Liver (tissue), 9 donors: ENCODE results near the gene SLC49A4. TPM values are rescaled to one million over a fixed set of nuclear protein-coding genes. Genes with fewer than 3 reads are reported as not detected.

Experiments
- DNase-seq: peaks from one replicate; pipeline ENCODE4 v3.0.0-alpha.2; 2017; ENCODE audit warnings: low spot score
- H3K27ac ChIP-seq, 2 donors: one replicate each; pipeline ENCODE4 v1.7.0; 2013; ENCODE audit warnings: inconsistent platforms in 2 of 2, low read length in 2 of 2, control low read depth in 1 of 2, low read depth in 1 of 2, mild to moderate bottlenecking in 1 of 2
- H3K27me3 ChIP-seq, 4 donors: one replicate each; pipeline versions ENCODE4 v1.6.1 to v1.7.0; 2013; ENCODE audit warnings: low read length in 3 of 4, inconsistent platforms in 1 of 4, mild to moderate bottlenecking in 1 of 4, moderate library complexity in 1 of 4; ENCODE audit not compliant: control insufficient read depth in 4 of 4, insufficient read depth in 4 of 4
- H3K36me3 ChIP-seq, 4 donors: one replicate each; pipeline versions ENCODE4 v1.6.1 to v1.7.0; 2013; ENCODE audit warnings: low read length in 3 of 4, mild to moderate bottlenecking in 3 of 4, low read depth in 1 of 4, moderate library complexity in 1 of 4; ENCODE audit not compliant: control insufficient read depth in 4 of 4, insufficient read depth in 3 of 4
- H3K4me1 ChIP-seq, 4 donors: one replicate each; pipeline versions ENCODE4 v1.6.1 to v1.7.0; 2013; ENCODE audit warnings: low read length in 3 of 4, mild to moderate bottlenecking in 3 of 4, moderate library complexity in 1 of 4; ENCODE audit not compliant: control insufficient read depth in 4 of 4, insufficient read depth in 4 of 4
- H3K4me3 ChIP-seq, 3 donors: one replicate each; pipeline versions ENCODE4 v1.6.1 to v1.7.0; 2013; ENCODE audit warnings: low read length in 3 of 3, control low read depth in 1 of 3, low read depth in 1 of 3, mild to moderate bottlenecking in 1 of 3
- H3K9ac ChIP-seq, 2 donors: one replicate each; pipeline ENCODE4 v1.7.0; 2013; ENCODE audit warnings: low read length in 2 of 2, mild to moderate bottlenecking in 2 of 2, moderate library complexity in 2 of 2, control low read depth in 1 of 2, low read depth in 1 of 2
- H3K9me3 ChIP-seq, 4 donors: one replicate each; pipeline versions ENCODE4 v1.6.1 to v1.7.0; 2013; ENCODE audit warnings: low read length in 3 of 4; ENCODE audit not compliant: control insufficient read depth in 4 of 4
- ATF3 ChIP-seq: IDR thresholded peaks from 2 replicates; pipeline ENCODE4 v1.6.1; 2016; ENCODE audit warnings: antibody characterized with exemption
- FOXA1 ChIP-seq: IDR thresholded peaks from 2 replicates; pipeline ENCODE4 v1.6.1; 2016; ENCODE audit warnings: antibody characterized with exemption
- FOXA2 ChIP-seq: IDR thresholded peaks from 2 replicates; pipeline ENCODE4 v1.6.1; 2016; ENCODE audit warnings: antibody characterized with exemption
- GABPA ChIP-seq, 2 donors: IDR thresholded peaks in 1 of 2; conservative IDR thresholded peaks in 1 of 2; 2 replicates each; pipeline ENCODE4 v1.6.1; 2016; ENCODE audit warnings: antibody characterized with exemption in 2 of 2, mild to moderate bottlenecking in 1 of 2, moderate library complexity in 1 of 2
- HNF4A ChIP-seq, 2 donors: conservative IDR thresholded peaks; 2 replicates each; pipeline ENCODE4 v1.6.1; 2016; ENCODE audit warnings: antibody characterized with exemption in 2 of 2, mild to moderate bottlenecking in 2 of 2
- HNF4G ChIP-seq: IDR thresholded peaks from 2 replicates; pipeline ENCODE4 v1.6.1; 2016; ENCODE audit warnings: antibody characterized with exemption
- JUND ChIP-seq, 2 donors: IDR thresholded peaks; 2 replicates each; pipeline ENCODE4 v1.6.1; 2016; ENCODE audit warnings: antibody characterized with exemption in 2 of 2
- MAX ChIP-seq: IDR thresholded peaks from 2 replicates; pipeline ENCODE4 v1.6.1; 2016; ENCODE audit warnings: antibody characterized with exemption
- NR2F2 ChIP-seq: IDR thresholded peaks from 2 replicates; pipeline ENCODE4 v1.6.1; 2016; ENCODE audit warnings: antibody characterized with exemption
- RAD21 ChIP-seq, 2 donors: IDR thresholded peaks; 2 replicates each; pipeline ENCODE4 v1.6.1; 2016; ENCODE audit warnings: antibody characterized with exemption in 2 of 2, mild to moderate bottlenecking in 2 of 2
- REST ChIP-seq: IDR thresholded peaks from 2 replicates; pipeline ENCODE4 v1.6.1; 2016; ENCODE audit warnings: antibody characterized with exemption, mild to moderate bottlenecking
- RXRA ChIP-seq, 2 donors: IDR thresholded peaks; 2 replicates each; pipeline ENCODE4 v1.6.1; 2017 to 2018; ENCODE audit warnings: antibody characterized with exemption in 2 of 2, mild to moderate bottlenecking in 1 of 2
- SP1 ChIP-seq: IDR thresholded peaks from 2 replicates; pipeline ENCODE4 v1.6.1; 2018; ENCODE audit warnings: antibody characterized with exemption, mild to moderate bottlenecking
- TAF1 ChIP-seq: conservative IDR thresholded peaks from 2 replicates; pipeline ENCODE4 v1.6.1; 2016; ENCODE audit warnings: antibody characterized with exemption, mild to moderate bottlenecking
- YY1 ChIP-seq: IDR thresholded peaks from 2 replicates; pipeline ENCODE4 v1.6.1; 2016; ENCODE audit warnings: antibody characterized with exemption, mild to moderate bottlenecking
- ZBTB33 ChIP-seq: IDR thresholded peaks from 2 replicates; pipeline ENCODE4 v1.6.1; 2016; ENCODE audit warnings: antibody characterized with exemption
- WGBS: extraction: QIAGEN DNeasy Blood & Tissue Kit; methylation state at CpG from one replicate; pipeline ENCODE4 v1.1.7; 2013; 5-methylcytosine and 5-hydroxymethylcytosine counted together
- polyA plus RNA-seq, 2 donors: library from polyadenylated mRNA; stranded (reverse) in 1 of 2; unstranded in 1 of 2; fragments of 200-250 nt in 1 of 2; fragments of >200 nt in 1 of 2; fragmentation: Nextera tagmentation in 1 of 2; extraction: Ambion mirVana in 1 of 2; gene quantifications; one replicate each; pipeline versions ENCODE4 v1.2.1 to v1.2.3, GENCODE V29; 2013 to 2015
- total RNA-seq, 2 donors: library from RNA; depleted of rRNA; stranded (reverse); fragments of >200 nt; gene quantifications; one replicate each; pipeline ENCODE4 v1.2.3, GENCODE V29; 2014
- donor health status: healthy.
- donor health status: healthy.
- donor health status: healthy.
- donor health status: healthy.
- donor health status: healthy.

Gene SLC49A4
- total and polyA plus RNA-seq, 4 donors: 3.3 to 11.1 (median 6.3) TPM

- Histone ChIP-seq H3K4me1 (no peaks in the 10 kb centered on the region), H3K27me3 (no peaks in the 10 kb centered on the region), H3K27ac (no peak overlapping the region), H3K36me3 (peaks cover 0 to 13% (median under 1%) of the 10 kb centered on the region in 4 donors), H3K9me3 (no peaks in the 10 kb centered on the region), H3K4me3 (no peak overlapping the region), H3K9ac (no peak overlapping the region)
- 93% methylated on average over 4 of the region's 4 CpGs for WGBS
- TF ChIP-seq FOXA2 (no peak), NR2F2 (no peak)
- DNase-seq: no peak
These were observed 33.4 kb downstream of the SLC49A4 start for GRCh38 chr3:122828281-122828680.

GRCh38 chr3:122835590-122835989, 40.7 kb downstream of the SLC49A4 start:
- Histone ChIP-seq H3K9me3 (no peaks in the 10 kb centered on the region), H3K36me3 (peaks cover 0 to 7% (median 2%) of the 10 kb centered on the region in 4 donors), H3K4me1 (no peaks in the 10 kb centered on the region), H3K9ac (no peak overlapping the region), H3K27ac (no peak overlapping the region), H3K4me3 (no peak overlapping the region), H3K27me3 (no peaks in the 10 kb centered on the region)
- 97% methylated on average over 2 of the region's 2 CpGs for WGBS
- TF ChIP-seq RXRA (IDR thresholded peaks at IDR 0.05): no peak
- no peak for TF ChIP-seq YY1
- no peak for TF ChIP-seq MAX
- no peak for TF ChIP-seq RAD21 (IDR thresholded peaks at IDR 0.05)
- no peak for TF ChIP-seq ZBTB33
- TF ChIP-seq HNF4G: no peak
- no peak for TF ChIP-seq ATF3
- no peak for TF ChIP-seq SP1
- DNase-seq: no peak

- Histone ChIP-seq H3K9me3 (no peaks in the 10 kb centered on the region), H3K36me3 (peaks cover 0 to 4% (median 0%) of the 10 kb centered on the region in 4 donors), H3K27me3 (no peaks in the 10 kb centered on the region), H3K27ac (no peak overlapping the region), H3K4me1 (peaks cover 0 to 2% (median 0%) of the 10 kb centered on the region in 4 donors), H3K9ac (no peak overlapping the region), H3K4me3 (no peak overlapping the region)
- 52% methylated on average over 3 of the region's 3 CpGs for WGBS
- TF ChIP-seq FOXA1 (no peak), FOXA2 (no peak), NR2F2 (no peak), SP1 (no peak), JUND (IDR thresholded peaks at IDR 0.05) (no peak), RXRA (IDR thresholded peaks at IDR 0.05) (no peak), HNF4A (conservative IDR thresholded peaks at IDR 0.05) (no peak)
- DNase-seq: no peak
These were observed 48.7 kb downstream of the SLC49A4 start for GRCh38 chr3:122843604-122844003.

GRCh38 chr3:122857019-122857418, 62.1 kb downstream of the SLC49A4 start:
- Histone ChIP-seq H3K36me3 (peaks cover 0 to 5% (median 4%) of the 10 kb centered on the region in 4 donors), H3K9me3 (no peaks in the 10 kb centered on the region), H3K27ac (no peak overlapping the region), H3K9ac (no peak overlapping the region), H3K4me1 (no peaks in the 10 kb centered on the region), H3K4me3 (no peak overlapping the region), H3K27me3 (no peaks in the 10 kb centered on the region)
- no peak for DNase-seq
- 48% methylated on average over 1 of the region's 1 CpG for WGBS
- TF ChIP-seq MAX: no peak
- TF ChIP-seq ZBTB33: no peak
- no peak for TF ChIP-seq FOXA1
- no peak for TF ChIP-seq RXRA (IDR thresholded peaks at IDR 0.05)
- TF ChIP-seq TAF1: no peak
- TF ChIP-seq GABPA (IDR thresholded peaks at IDR 0.05 in 1 of 2, conservative IDR thresholded peaks at IDR 0.05 in 1 of 2): no peak
- TF ChIP-seq RAD21 (IDR thresholded peaks at IDR 0.05): no peak
- no peak for TF ChIP-seq YY1
- TF ChIP-seq JUND (IDR thresholded peaks at IDR 0.05): no peak
- no peak for TF ChIP-seq REST
- no peak for TF ChIP-seq HNF4G
